HepG2 (cell line): Measurements from ENCODE around the gene NSFL1C. TPM values are rescaled to one million over a fixed set of nuclear protein-coding genes. Genes with fewer than 3 reads are reported as not detected.
"Not testable (repeated sequence)": the region's sequence is repeated elsewhere in the genome, so short reads cannot be mapped to it uniquely, and the experiment has no call there.

Experiments
- ARID3A ChIP-seq: IDR thresholded peaks from 2 replicates; pipeline ENCODE4 v1.6.1; 2012; ENCODE audit warnings: low read depth, low read length, improper control_type of control experiment
- ARID5B ChIP-seq: IDR thresholded peaks from 2 replicates; pipeline ENCODE4 v1.4.0; 2020; ENCODE audit warnings: mild to moderate bottlenecking, missing genetic modification reagents
- ELF3 ChIP-seq: IDR thresholded peaks from 2 replicates; pipeline ENCODE4 v1.6.1; 2016; ENCODE audit warnings: missing genetic modification reagents, missing compliant biosample characterization
- FOXA3 ChIP-seq: IDR thresholded peaks from 2 replicates; pipeline ENCODE4 v1.6.1; 2016; ENCODE audit warnings: missing genetic modification reagents, missing compliant biosample characterization
- GATAD2A ChIP-seq: IDR thresholded peaks from 2 replicates; pipeline ENCODE4 v1.6.1; 2016
- GMEB1 ChIP-seq: sonication (generic); formaldehyde crosslinking; IDR thresholded peaks from 2 replicates; pipeline ENCODE4 v1.5.1; 2020; ENCODE audit warnings: missing genetic modification reagents, mild to moderate bottlenecking, borderline replicate concordance
- HNF4A ChIP-seq: sonication (generic); formaldehyde crosslinking; IDR thresholded peaks from 2 replicates; pipeline ENCODE4 v1.4.0; 2020; ENCODE audit warnings: missing genetic modification reagents
- LCORL ChIP-seq, 2 experiments: fragments of 450-650 bp in 1 of 2; sonication (generic) in 1 of 2; formaldehyde crosslinking in 1 of 2; IDR thresholded peaks; 2 replicates each; pipeline versions ENCODE4 v1.5.0 to v1.6.1; 2017 to 2020; ENCODE audit warnings: antibody characterized with exemption in 1 of 2, missing genetic modification reagents in 1 of 2
- MEF2D ChIP-seq: sonication (generic); formaldehyde crosslinking; IDR thresholded peaks from 2 replicates; pipeline ENCODE4 v1.5.1; 2020; ENCODE audit warnings: mild to moderate bottlenecking, missing genetic modification reagents
- NR2F6 ChIP-seq, 2 experiments: IDR thresholded peaks; 2 replicates each; pipeline ENCODE4 v1.6.1; 2016; ENCODE audit warnings: antibody characterized with exemption in 1 of 2, mild to moderate bottlenecking in 1 of 2
- RARA ChIP-seq: IDR thresholded peaks from 2 replicates; pipeline ENCODE4 v1.6.1; 2016; ENCODE audit warnings: missing genetic modification reagents, missing compliant biosample characterization
- RXRB ChIP-seq: IDR thresholded peaks from 2 replicates; pipeline ENCODE4 v1.6.1; 2016; ENCODE audit warnings: borderline replicate concordance, missing genetic modification reagents, missing compliant biosample characterization
- SAP130 ChIP-seq: IDR thresholded peaks from 2 replicates; pipeline ENCODE4 v1.6.1; 2016; ENCODE audit warnings: low read depth
- SOX13 ChIP-seq, 3 experiments: fragments of 450-650 bp in 1 of 3; sonication (generic) in 1 of 3; formaldehyde crosslinking in 1 of 3; IDR thresholded peaks in 2 of 3; conservative IDR thresholded peaks in 1 of 3; 2 replicates each; pipeline versions ENCODE4 v1.5.0 to v1.6.1; 2016 to 2020; ENCODE audit warnings: antibody characterized with exemption in 1 of 3, mild to moderate bottlenecking in 1 of 3, missing compliant biosample characterization in 1 of 3, missing genetic modification reagents in 1 of 3, moderate library complexity in 1 of 3
- polyA plus RNA-seq, 8 experiments: library from polyadenylated mRNA; depleted of rRNA in 3 of 8; stranded (reverse) in 7 of 8; unstranded in 1 of 8; fragments of >200 nt; fragmentation: Illumina TruSeq in 4 of 8; extraction: Trizol in 4 of 8; gene quantifications; 2 replicates each; pipeline versions ENCODE4 v1.2.1 to v1.2.3, GENCODE V29; 2011 to 2016; ENCODE audit warnings: low read depth in 4 of 8, missing spikeins in 1 of 8, mixed read lengths in 1 of 8; ENCODE audit not compliant: insufficient read depth in 1 of 8
- total RNA-seq, 5 experiments: library from RNA; depleted of rRNA; stranded (reverse); fragments of >200 nt; fragmentation: Illumina TruSeq; extraction: Trizol; gene quantifications; 2 replicates each; pipeline ENCODE4 v1.2.3, GENCODE V29; 2016; ENCODE audit warnings: low read depth in 1 of 5
- TF ChIP-seq, protein P1 (sequence below): sonication (generic); formaldehyde crosslinking; IDR thresholded peaks from 2 replicates; pipeline ENCODE4 v1.5.1; 2020; ENCODE audit warnings: mild to moderate bottlenecking, missing genetic modification reagents, borderline replicate concordance

Gene NSFL1C
- total and polyA plus RNA-seq, 2 of the 13 experiments (the other 11 are each of a cell fraction or from before 2014, with no cell fraction given): 22.9 to 62.7 TPM

- TF ChIP-seq, protein P1, sequence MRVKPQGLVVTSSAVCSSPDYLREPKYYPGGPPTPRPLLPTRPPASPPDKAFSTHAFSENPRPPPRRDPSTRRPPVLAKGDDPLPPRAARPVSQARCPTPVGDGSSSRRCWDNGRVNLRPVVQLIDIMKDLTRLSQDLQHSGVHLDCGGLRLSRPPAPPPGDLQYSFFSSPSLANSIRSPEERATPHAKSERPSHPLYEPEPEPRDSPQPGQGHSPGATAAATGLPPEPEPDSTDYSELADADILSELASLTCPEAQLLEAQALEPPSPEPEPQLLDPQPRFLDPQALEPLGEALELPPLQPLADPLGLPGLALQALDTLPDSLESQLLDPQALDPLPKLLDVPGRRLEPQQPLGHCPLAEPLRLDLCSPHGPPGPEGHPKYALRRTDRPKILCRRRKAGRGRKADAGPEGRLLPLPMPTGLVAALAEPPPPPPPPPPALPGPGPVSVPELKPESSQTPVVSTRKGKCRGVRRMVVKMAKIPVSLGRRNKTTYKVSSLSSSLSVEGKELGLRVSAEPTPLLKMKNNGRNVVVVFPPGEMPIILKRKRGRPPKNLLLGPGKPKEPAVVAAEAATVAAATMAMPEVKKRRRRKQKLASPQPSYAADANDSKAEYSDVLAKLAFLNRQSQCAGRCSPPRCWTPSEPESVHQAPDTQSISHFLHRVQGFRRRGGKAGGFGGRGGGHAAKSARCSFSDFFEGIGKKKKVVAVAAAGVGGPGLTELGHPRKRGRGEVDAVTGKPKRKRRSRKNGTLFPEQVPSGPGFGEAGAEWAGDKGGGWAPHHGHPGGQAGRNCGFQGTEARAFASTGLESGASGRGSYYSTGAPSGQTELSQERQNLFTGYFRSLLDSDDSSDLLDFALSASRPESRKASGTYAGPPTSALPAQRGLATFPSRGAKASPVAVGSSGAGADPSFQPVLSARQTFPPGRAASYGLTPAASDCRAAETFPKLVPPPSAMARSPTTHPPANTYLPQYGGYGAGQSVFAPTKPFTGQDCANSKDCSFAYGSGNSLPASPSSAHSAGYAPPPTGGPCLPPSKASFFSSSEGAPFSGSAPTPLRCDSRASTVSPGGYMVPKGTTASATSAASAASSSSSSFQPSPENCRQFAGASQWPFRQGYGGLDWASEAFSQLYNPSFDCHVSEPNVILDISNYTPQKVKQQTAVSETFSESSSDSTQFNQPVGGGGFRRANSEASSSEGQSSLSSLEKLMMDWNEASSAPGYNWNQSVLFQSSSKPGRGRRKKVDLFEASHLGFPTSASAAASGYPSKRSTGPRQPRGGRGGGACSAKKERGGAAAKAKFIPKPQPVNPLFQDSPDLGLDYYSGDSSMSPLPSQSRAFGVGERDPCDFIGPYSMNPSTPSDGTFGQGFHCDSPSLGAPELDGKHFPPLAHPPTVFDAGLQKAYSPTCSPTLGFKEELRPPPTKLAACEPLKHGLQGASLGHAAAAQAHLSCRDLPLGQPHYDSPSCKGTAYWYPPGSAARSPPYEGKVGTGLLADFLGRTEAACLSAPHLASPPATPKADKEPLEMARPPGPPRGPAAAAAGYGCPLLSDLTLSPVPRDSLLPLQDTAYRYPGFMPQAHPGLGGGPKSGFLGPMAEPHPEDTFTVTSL (CRISPR knock-in tag): peak; percentile 32; the same call in 1 of the 2 replicates
- TF ChIP-seq MEF2D: peak; percentile 98
- not testable (repeated sequence) for TF ChIP-seq LCORL, SOX13 (IDR thresholded peaks at IDR 0.05)
- peak; percentile 51; the same call in 1 of the 2 replicates for TF ChIP-seq LCORL (CRISPR knock-in tag; IDR thresholded peaks at IDR 0.05)
- TF ChIP-seq GMEB1: peak; percentile 27; the same call in 1 of the 2 replicates
- peak; percentile 65 for TF ChIP-seq ARID3A
- TF ChIP-seq FOXA3 (CRISPR knock-in tag): peak; percentile 36; the same call in 1 of the 2 replicates
- peak; percentile 63 for TF ChIP-seq RARA
- peak; percentile 57 for TF ChIP-seq ARID5B (CRISPR knock-in tag)
- TF ChIP-seq ELF3: peak; percentile 46; the same call in 1 of the 2 replicates
- peak; percentile 50; the same call in 1 of the 2 replicates for TF ChIP-seq RXRB (CRISPR knock-in tag)
- TF ChIP-seq SOX13 (CRISPR knock-in tag; conservative IDR thresholded peaks at IDR 0.05 in 1 of 2, IDR thresholded peaks at IDR 0.05 in 1 of 2): 0 out of 4 replicates have a peak, but pooled peaks of 1 of the 2 experiments have one; percentile 19
- peak; percentile 54 for TF ChIP-seq SAP130
- TF ChIP-seq GATAD2A (CRISPR knock-in tag): 0 out of 2 replicates have a peak, but pooled peaks have one; percentile 17
- TF ChIP-seq NR2F6 (IDR thresholded peaks at IDR 0.05): peak; percentile 62; the same call in 1 of the 2 replicates
- TF ChIP-seq NR2F6 (CRISPR knock-in tag; IDR thresholded peaks at IDR 0.05): peak; percentile 74
- TF ChIP-seq HNF4A (CRISPR knock-in tag): peak; percentile 57
Measured at GRCh38 chr20:1399678-1400366, 66.8 kb downstream of the NSFL1C start (continued).
